Measurements from ENCODE around the gene GUCY1B1.

DNA sequence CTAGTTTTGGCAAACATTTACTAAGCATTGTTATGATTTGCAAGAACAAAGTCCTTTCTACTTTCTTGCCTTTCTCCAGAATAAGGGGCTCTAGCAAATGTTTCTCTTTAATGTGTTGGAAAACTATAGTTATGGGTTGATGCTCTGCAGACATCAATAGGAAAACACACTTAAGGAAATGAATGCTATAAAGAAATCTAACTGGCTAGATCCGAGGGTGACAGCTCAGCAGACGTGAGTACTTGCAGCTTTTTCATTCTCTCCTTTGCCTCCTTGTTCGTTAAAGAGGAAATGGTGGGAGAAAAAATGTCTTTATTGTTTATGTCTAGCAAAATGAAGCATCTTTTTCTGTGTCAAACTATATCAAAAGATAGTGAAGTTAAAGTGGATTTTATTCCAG, 6.3 kb downstream of the GUCY1B1 start:
- TF ChIP-seq, protein P1, sequence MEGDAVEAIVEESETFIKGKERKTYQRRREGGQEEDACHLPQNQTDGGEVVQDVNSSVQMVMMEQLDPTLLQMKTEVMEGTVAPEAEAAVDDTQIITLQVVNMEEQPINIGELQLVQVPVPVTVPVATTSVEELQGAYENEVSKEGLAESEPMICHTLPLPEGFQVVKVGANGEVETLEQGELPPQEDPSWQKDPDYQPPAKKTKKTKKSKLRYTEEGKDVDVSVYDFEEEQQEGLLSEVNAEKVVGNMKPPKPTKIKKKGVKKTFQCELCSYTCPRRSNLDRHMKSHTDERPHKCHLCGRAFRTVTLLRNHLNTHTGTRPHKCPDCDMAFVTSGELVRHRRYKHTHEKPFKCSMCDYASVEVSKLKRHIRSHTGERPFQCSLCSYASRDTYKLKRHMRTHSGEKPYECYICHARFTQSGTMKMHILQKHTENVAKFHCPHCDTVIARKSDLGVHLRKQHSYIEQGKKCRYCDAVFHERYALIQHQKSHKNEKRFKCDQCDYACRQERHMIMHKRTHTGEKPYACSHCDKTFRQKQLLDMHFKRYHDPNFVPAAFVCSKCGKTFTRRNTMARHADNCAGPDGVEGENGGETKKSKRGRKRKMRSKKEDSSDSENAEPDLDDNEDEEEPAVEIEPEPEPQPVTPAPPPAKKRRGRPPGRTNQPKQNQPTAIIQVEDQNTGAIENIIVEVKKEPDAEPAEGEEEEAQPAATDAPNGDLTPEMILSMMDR (IDR thresholded peaks at IDR 0.05): no peak
- TF ChIP-seq POLR2A (IDR thresholded peaks at IDR 0.05): no peak

Measured in uterus (tissue), 2 donors.